Ammon's horn (tissue), 1 donor: ENCODE data around the gene CCDC12.
"Not testable (repeated sequence)": the region's sequence is repeated elsewhere in the genome, so short reads cannot be mapped to it uniquely, and the experiment has no call there.

ENCODE experiments used
- DNase-seq: peaks from one replicate; pipeline ENCODE4 v3.0.0-alpha.2; 2016; ENCODE audit warnings: low spot score

CCDC12 gene

GRCh38 chr3:46979958-46980497 is 3.5 kb upstream of the CCDC12 start:
- DNase-seq = no peak

- DNase-seq = peak; percentile 94
Measured at GRCh38 chr3:46978985-46979944, 2.7 kb upstream of the CCDC12 start, which contains the start of gene NBEAL2. NBEAL2 (plus strand) TSS chr3:46979666; CDS start chr3:46979862, 196 bp downstream.

DNA sequence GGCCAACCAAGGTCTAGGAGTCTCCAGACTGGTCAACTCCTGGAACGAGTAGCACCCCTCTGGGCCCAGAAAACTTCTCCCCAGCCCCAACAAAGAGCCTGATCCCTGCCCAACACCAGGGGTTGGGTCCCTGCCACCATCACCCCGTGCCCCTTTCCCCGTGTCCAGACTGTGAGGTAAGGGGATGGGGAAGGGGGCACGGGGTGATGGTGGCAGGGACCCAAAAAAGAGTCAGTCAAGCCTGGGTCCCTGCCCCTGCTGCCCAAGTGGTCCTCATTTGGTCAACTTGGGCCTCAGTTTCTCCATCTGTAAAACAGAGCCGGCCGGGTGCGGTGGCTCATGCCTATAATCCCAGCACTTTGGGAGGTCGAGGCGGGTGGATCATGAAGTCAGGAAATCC is 1.8 kb upstream of the CCDC12 start:
- no peak for DNase-seq

- DNase-seq = no peak
Measured at GRCh38 chr3:46977811-46978195, 1.3 kb upstream of the CCDC12 start.

GRCh38 chr3:46974421-46975171 is 1.9 kb downstream of the CCDC12 start:
- no peak for DNase-seq

DNA sequence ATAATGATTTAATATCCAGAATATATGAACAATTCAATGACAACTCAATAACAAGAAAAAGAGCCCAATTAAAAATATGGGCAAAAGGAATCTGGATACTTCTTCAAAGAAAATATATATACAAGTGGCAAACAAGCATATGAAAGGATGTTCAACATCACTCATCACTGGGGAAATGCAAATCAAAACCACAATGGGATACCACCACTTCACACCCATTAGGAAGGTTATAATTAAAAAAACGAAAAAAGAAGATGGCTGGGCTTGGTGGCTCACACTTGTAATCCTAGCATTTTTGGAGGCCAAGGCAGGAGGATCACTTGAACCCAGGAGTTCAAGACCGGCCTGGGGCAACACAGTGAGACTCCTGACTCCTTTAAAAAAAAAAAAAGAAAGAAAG is 4.1 kb downstream of the CCDC12 start:
- no peak for DNase-seq

DNA sequence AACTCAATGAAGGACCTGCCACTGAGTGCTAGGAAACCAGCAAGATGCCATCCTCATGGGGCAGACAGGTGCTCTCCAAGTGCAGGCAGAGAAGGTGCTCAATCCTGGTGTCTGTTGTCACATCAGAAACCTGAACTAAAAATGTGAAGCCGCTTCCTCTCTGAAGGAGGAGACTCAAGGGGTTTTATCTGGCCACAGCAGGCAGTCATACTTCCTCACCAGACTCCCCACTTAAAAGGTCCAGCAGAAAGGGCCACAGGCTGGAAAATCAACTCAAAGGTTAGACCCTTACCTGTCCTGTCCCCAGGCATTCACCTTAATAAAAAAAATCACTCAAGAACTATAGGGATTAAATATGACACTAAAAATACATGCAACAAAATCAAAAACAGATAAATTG is 4.8 kb downstream of the CCDC12 start:
- no peak for DNase-seq

DNA sequence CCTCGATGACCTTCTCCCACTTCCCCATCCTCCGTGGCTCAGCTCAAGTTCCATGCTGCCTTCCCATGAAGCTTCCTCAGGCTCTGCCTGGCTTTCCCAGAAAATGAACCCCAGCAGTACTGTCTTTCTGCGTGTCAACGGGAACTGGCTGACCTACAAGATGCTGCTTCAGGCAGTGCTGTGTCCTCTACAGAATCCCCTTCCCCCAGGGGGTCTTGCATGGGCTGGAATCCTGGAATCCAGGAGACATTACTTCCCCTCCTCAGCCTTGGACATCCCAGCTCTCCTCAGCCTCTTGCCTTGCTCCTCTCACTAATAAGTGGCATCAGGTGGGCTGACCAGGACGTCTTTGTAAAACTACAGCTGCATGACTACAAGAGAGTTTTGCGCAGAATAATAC is 5.4 kb downstream of the CCDC12 start:
- DNase-seq = no peak

DNA sequence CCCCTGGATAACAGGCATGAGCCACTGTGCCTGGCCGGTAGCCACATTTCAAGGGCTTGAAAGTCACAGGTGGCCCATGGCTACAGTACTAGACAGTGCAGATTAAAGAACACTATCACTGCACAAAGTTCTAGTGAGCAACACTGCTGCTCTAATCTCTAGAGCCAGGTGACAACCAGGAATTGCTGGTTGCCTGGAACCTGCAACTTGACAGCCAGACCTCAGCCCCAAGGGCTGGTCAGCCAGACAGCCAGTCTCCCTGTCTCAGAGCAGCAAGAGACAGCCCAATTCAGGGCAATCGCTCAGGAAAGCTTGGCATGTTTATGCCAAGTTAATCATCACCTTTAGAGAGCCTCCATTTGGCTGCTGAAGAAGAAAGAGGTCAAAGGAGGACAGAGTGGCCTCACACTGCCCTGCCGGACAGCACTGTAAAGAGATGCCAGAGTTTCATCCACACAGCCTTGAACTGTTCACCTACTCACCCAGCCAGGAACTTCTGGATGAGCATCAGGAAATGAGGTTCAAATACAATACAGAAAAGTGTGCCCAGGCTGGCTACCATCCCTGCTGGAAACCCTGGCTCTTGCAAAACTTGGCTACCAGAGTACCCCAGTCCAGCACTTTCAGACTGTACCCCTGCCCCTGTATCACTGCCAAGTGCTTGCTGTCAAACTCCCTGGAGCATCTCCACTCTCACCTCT is 6.0 kb downstream of the CCDC12 start:
- no peak for DNase-seq

DNA sequence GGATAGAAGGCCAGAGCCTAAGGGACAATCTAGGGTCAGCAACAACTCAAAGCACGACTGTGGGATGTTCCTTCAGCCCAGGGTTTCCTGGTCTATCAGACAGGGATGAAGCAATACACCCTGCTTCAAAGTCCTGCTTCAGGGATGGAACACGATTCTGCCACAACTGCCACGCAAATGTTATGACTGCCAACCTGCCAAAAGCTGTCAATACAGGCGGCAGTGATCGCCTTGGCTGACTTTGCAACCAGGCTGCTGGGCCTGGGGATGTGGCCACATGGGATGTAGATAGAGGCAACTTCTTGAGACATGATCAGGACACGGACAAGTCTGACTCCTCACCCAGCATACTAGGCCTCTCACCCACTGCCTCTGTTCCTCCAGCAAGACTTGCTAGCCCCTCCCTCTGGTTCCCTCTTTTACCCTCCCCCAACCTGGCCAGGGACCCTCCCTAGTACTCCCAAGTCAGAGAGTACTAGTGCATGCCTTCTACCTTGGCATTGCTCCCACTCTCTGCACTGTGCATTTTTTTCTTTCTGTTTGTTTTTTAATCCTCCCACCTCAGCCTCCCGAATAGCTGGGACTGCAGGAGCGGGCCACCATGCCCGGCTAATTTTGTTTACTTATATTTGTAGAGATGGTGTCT is 7.6 kb downstream of the CCDC12 start:
- DNase-seq = no peak

DNA sequence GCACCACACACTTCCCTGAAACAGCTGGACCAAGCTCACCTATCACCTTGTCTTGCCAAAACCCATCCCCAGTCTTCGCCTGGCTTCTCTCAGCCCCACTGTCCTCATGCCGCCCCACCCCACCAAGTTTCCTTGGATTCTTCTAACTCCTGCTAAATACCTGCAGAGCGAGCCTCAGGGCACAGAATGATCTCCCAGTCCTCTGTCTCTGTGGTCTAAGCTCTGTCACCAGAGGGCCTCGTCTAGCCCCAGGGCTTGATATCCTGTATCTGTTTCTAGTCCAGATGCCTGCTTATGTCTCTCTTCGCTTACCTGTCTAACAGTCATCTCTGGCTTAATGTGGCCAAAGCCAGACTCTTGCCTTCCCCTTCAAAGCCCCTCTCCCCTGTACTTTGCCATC is 9.7 kb downstream of the CCDC12 start:
- DNase-seq = no peak

DNA sequence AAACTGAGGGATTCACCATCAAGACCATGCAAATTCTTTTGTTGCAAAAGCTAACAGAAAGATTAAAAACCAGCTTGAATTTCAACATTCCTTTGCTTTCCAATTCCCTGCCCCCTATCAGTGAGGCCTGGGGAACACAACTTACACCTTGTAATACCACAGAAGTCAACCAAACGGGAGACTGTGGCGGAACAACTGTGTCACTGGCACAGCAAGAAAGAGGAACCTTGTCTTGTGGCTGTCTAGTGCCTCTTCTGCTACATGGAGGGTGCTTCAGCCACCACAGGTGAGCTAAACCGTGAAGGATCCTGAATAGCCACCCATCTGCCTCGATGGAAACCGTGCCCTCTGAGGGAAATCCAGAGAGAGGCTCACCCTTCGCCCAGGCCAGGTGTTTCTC is 11.4 kb downstream of the CCDC12 start:
- DNase-seq = no peak

DNA sequence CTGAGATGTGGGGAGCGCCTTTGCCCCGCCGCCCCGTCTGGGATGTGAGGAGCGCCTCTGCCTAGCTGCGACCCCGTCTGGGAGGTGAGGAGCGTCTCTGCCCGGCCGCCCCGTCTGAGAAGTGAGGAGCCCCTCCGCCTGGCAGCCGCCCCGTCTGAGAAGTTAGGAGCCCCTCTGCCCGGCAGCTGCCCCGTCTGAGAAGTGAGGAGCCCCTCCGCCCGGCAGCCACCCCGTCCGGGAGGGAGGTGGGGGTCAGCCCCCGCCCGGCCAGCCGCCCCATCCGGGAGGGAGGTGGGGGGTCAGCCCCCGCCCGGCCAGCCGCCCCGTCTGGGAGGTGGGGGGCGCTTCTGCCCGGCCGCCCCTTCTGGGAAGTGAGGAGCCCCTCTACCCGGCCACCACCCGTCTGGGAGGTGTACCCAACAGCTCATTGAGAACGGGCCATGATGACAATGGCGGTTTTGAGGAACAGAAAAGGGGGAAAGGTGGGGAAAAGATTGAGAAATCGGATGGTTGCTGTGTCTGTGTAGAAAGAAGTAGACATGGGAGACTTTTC is 12.4 kb downstream of the CCDC12 start:
- DNase-seq = not testable (repeated sequence)

DNA sequence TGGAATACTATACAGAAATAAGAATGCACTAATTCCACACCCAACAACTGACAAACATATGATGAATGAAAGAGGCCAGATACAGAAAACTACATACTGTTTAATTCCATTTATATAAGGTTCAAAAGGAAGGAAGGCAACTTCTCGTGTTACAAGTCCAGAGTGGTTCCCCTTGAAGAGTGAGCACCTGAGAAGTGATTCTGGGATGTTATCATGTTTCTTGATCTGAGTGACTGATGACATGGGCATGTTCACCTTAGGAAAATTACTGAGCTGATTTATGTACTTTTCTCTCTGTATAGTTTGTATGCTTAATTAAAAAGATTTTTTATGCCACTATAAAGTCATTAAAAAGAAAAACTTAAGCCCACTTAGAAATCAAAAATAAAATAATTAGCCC is 13.6 kb downstream of the CCDC12 start:
- no peak for DNase-seq

GRCh38 chr3:46962427-46962826 is 14.1 kb downstream of the CCDC12 start:
- DNase-seq = no peak

GRCh38 chr3:46960835-46961234 is 15.7 kb downstream of the CCDC12 start:
- no peak for DNase-seq

DNA sequence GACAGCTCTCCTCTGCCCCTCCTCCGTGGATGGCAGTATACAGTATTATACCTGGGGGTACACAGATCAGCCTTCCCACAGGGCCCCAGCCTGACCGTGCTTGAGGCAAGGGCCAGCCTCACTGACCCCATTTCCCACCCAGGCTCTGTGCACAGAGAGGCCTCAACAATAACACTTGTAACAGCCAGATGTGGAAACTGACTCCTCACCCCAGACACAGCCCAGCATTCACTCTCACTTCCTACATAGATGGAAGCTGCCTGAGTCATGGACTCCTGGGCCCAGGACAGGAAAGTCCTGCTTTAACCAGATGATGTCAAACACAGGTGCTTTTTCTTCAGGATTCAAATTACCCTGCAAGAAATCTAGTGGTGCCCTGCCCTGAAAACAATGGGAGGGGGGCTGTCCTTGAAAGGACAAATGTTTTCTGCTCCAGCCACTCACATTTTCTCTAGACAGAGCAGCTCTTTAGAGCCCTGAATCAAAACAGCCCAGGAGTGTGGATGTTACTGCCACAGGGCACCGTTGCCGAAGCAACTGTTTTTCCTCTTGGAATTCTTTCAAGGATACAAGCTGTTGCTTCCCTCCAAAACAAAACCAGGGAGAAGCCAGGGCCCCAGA is 16.4 kb downstream of the CCDC12 start:
- DNase-seq = no peak

GRCh38 chr3:46959161-46959511 is 17.4 kb downstream of the CCDC12 start:
- DNase-seq = no peak

- no peak for DNase-seq
Measured at GRCh38 chr3:46958467-46959160, 17.9 kb downstream of the CCDC12 start.

DNA sequence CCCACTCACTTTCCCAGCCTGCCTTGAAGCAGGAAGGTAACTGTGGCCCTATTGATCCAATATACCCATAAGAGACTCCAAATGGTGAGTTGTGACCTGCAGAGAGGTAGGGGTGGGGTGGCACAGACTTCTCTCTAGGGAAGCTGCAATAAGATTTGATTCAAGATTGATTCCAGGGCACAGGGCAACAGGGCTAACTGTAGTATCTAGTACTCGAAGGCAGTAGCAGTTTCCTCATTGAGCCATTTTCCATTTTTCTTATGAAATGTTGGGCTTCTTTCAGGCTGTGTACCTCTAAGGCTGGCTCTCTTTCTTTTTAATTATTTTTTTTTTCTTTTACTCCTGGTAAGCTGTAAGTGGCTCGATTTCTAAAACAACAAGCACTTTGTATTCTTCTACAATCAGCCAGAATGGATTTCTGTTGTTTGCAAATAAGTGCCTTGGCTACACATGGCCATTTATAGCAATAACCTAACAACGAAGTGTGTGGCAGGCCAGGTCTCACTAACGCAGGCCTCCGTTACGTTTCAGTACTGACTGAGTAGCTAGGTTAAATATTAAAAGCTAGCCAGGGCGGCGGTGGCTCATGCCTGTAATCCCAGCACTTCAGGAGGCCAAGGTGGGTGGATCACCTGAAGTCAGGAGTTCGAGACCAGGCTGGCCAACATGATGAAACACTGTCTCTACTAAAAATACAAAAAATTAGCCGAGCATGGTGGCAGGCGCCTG is 19.3 kb downstream of the CCDC12 start:
- no peak for DNase-seq
